T-helper 2 cell (primary cell): ENCODE results near the gene ITGB8.
A peak's percentile ranks its signal among the peaks of the same experiment; 100 is the strongest.
"Not testable (repeated sequence)": the region's sequence is repeated elsewhere in the genome, so short reads cannot be mapped to it uniquely, and the experiment has no call there.

Experiments
- DNase-seq, 5 experiments: peaks; one replicate each; pipeline versions ENCODE4 v3.0.0 to v3.0.0-alpha.2; 2012 to 2022
- total RNA-seq, 2 donors: gene quantifications; one replicate each; lab custom pipeline; 2026; lab: John Stamatoyannopoulos, UW

The ITGB8 gene
- total RNA-seq: 0.31 to 1.4 reads per million in 2 donors

- peak in 2 of 5 experiments; percentile 49 to 52 for DNase-seq
These were observed at the start of gene ITGB8 for GRCh38 chr7:20330239-20330927. ITGB8 (plus strand) TSS chr7:20330900; CDS start chr7:20331807, 907 bp downstream.

GRCh38 chr7:20282959-20283358, 47.7 kb upstream of the ITGB8 start:
- DNase-seq: no peak

GRCh38 chr7:20283385-20283784, 47.3 kb upstream of the ITGB8 start:
- DNase-seq: no peak

- DNase-seq: no peak
These were observed 46.5 kb upstream of the ITGB8 start for GRCh38 chr7:20284003-20284770.

- DNase-seq: no peak
These were observed 45.9 kb upstream of the ITGB8 start for GRCh38 chr7:20284771-20285143.

GRCh38 chr7:20287317-20287716, 43.4 kb upstream of the ITGB8 start:
- DNase-seq: peak in 1 of 5 experiments; percentile 16

- DNase-seq: no peak
These were observed 42.7 kb upstream of the ITGB8 start for GRCh38 chr7:20288036-20288435.

GRCh38 chr7:20290505-20291111, 40.1 kb upstream of the ITGB8 start:
- no peak for DNase-seq

GRCh38 chr7:20293336-20293735, 37.4 kb upstream of the ITGB8 start:
- no peak for DNase-seq

GRCh38 chr7:20296444-20296843, 34.3 kb upstream of the ITGB8 start:
- no peak for DNase-seq

- DNase-seq: no peak
These were observed 33.8 kb upstream of the ITGB8 start for GRCh38 chr7:20296901-20297300.

GRCh38 chr7:20298486-20298901, 32.2 kb upstream of the ITGB8 start:
- DNase-seq: no peak

GRCh38 chr7:20299145-20299544, 31.6 kb upstream of the ITGB8 start:
- no peak for DNase-seq

- DNase-seq: no peak
These were observed 30.9 kb upstream of the ITGB8 start for GRCh38 chr7:20299647-20300312.

GRCh38 chr7:20301311-20301939, 29.3 kb upstream of the ITGB8 start:
- peak in 1 of 5 experiments; percentile 14 for DNase-seq

GRCh38 chr7:20302300-20302699, 28.4 kb upstream of the ITGB8 start:
- not testable (repeated sequence) for DNase-seq

GRCh38 chr7:20302891-20303290, 27.8 kb upstream of the ITGB8 start:
- DNase-seq: no peak

- DNase-seq: no peak
These were observed 26.3 kb upstream of the ITGB8 start for GRCh38 chr7:20304366-20304765.

- DNase-seq: no peak
These were observed 25.0 kb upstream of the ITGB8 start for GRCh38 chr7:20305726-20306125.

- DNase-seq: no peak
These were observed 24.3 kb upstream of the ITGB8 start for GRCh38 chr7:20306180-20306946.

GRCh38 chr7:20307119-20307518, 23.6 kb upstream of the ITGB8 start:
- peak in 1 of 5 experiments; percentile 3 for DNase-seq

GRCh38 chr7:20307901-20308300, 22.8 kb upstream of the ITGB8 start:
- no peak for DNase-seq
